Mononuclear cell (primary cell): ENCODE measurements around the gene SLC22A1. TPM values are rescaled to one million over a fixed set of nuclear protein-coding genes. Genes with fewer than 3 reads are reported as not detected.

ENCODE experiments used
- H3K27me3 ChIP-seq: 2 replicates; pipeline ENCODE4 v1.6.0; 2011; ENCODE audit warnings: low read length, control low read depth; ENCODE audit not compliant: insufficient read depth
- H3K4me1 ChIP-seq: 2 replicates; pipeline ENCODE4 v1.5.1; 2011; ENCODE audit warnings: mild to moderate bottlenecking, low read length, control low read depth; ENCODE audit not compliant: insufficient read depth
- H3K4me3 ChIP-seq: 2 replicates; pipeline ENCODE4 v1.5.1; 2011; ENCODE audit warnings: mild to moderate bottlenecking, low read length, moderate library complexity
- H3K9me3 ChIP-seq: 2 replicates; pipeline ENCODE4 v1.5.1; 2011; ENCODE audit warnings: low read depth, mild to moderate bottlenecking, control low read depth, low read length
- total RNA-seq: library from RNA; depleted of rRNA; stranded (reverse); fragments of >200 nt; gene quantifications from one replicate; pipeline ENCODE4 v1.2.3, GENCODE V29; 2012

Gene SLC22A1
- total RNA-seq, 1 donor = 0.21 TPM

- Histone ChIP-seq H3K27me3 (no peaks in the 10 kb centered on the region), H3K4me1 (no peaks in the 10 kb centered on the region), H3K4me3 (no peak overlapping the region), H3K9me3 (peaks cover 33% of the 10 kb centered on the region)
Observed at GRCh38 chr6:160190081-160190480, 68.5 kb downstream of the SLC22A1 start.

- Histone ChIP-seq H3K27me3 (no peaks in the 10 kb centered on the region), H3K9me3 (peaks cover 33% of the 10 kb centered on the region), H3K4me1 (no peaks in the 10 kb centered on the region), H3K4me3 (no peak overlapping the region)
Observed at GRCh38 chr6:160190973-160191372, 69.4 kb downstream of the SLC22A1 start.

- no peak overlapping the region for H3K4me3 ChIP-seq
- H3K27me3 ChIP-seq = no peaks in the 10 kb centered on the region
- H3K9me3 ChIP-seq = peaks cover 33% of the 10 kb centered on the region
- no peaks in the 10 kb centered on the region for H3K4me1 ChIP-seq
Observed at GRCh38 chr6:160192840-160193239, 71.2 kb downstream of the SLC22A1 start.

- Histone ChIP-seq H3K4me3 (no peak overlapping the region), H3K4me1 (no peaks in the 10 kb centered on the region), H3K27me3 (no peaks in the 10 kb centered on the region), H3K9me3 (peaks cover 33% of the 10 kb centered on the region)
Observed at GRCh38 chr6:160194808-160195207, 73.2 kb downstream of the SLC22A1 start.

GRCh38 chr6:160197662-160198061 lies 76.0 kb downstream of the SLC22A1 start:
- H3K4me3 ChIP-seq = no peak overlapping the region
- H3K27me3 ChIP-seq = no peaks in the 10 kb centered on the region
- no peaks in the 10 kb centered on the region for H3K4me1 ChIP-seq
- peaks cover 23% of the 10 kb centered on the region for H3K9me3 ChIP-seq

- Histone ChIP-seq H3K4me3 (no peak overlapping the region), H3K27me3 (no peaks in the 10 kb centered on the region), H3K4me1 (no peaks in the 10 kb centered on the region), H3K9me3 (peaks cover 13% of the 10 kb centered on the region)
Observed at GRCh38 chr6:160198606-160199211, 77.1 kb downstream of the SLC22A1 start.

GRCh38 chr6:160201061-160201460 lies 79.4 kb downstream of the SLC22A1 start:
- Histone ChIP-seq H3K27me3 (no peaks in the 10 kb centered on the region), H3K9me3 (no peaks in the 10 kb centered on the region), H3K4me3 (no peak overlapping the region), H3K4me1 (no peaks in the 10 kb centered on the region)

- no peaks in the 10 kb centered on the region for H3K27me3 ChIP-seq
- H3K4me3 ChIP-seq = no peak overlapping the region
- no peaks in the 10 kb centered on the region for H3K4me1 ChIP-seq
- no peaks in the 10 kb centered on the region for H3K9me3 ChIP-seq
Observed at GRCh38 chr6:160202411-160202810, 80.8 kb downstream of the SLC22A1 start.

- H3K4me3 ChIP-seq = no peak overlapping the region
- H3K27me3 ChIP-seq = no peaks in the 10 kb centered on the region
- H3K4me1 ChIP-seq = no peaks in the 10 kb centered on the region
- H3K9me3 ChIP-seq = no peaks in the 10 kb centered on the region
Observed at GRCh38 chr6:160203076-160203475, 81.5 kb downstream of the SLC22A1 start.

- Histone ChIP-seq H3K4me3 (no peak overlapping the region), H3K9me3 (no peaks in the 10 kb centered on the region), H3K27me3 (no peaks in the 10 kb centered on the region), H3K4me1 (no peaks in the 10 kb centered on the region)
Observed at GRCh38 chr6:160203522-160203921, 81.9 kb downstream of the SLC22A1 start.

- no peak overlapping the region for H3K4me3 ChIP-seq
- no peaks in the 10 kb centered on the region for H3K27me3 ChIP-seq
- no peaks in the 10 kb centered on the region for H3K4me1 ChIP-seq
- no peaks in the 10 kb centered on the region for H3K9me3 ChIP-seq
Observed at GRCh38 chr6:160203953-160204352, 82.3 kb downstream of the SLC22A1 start.

GRCh38 chr6:160204710-160205109 lies 83.1 kb downstream of the SLC22A1 start:
- no peaks in the 10 kb centered on the region for H3K4me1 ChIP-seq
- H3K9me3 ChIP-seq = no peaks in the 10 kb centered on the region

GRCh38 chr6:160207618-160208017 lies 86.0 kb downstream of the SLC22A1 start:
- no peaks in the 10 kb centered on the region for H3K27me3 ChIP-seq
- no peaks in the 10 kb centered on the region for H3K4me1 ChIP-seq
- no peak overlapping the region for H3K4me3 ChIP-seq
- no peaks in the 10 kb centered on the region for H3K9me3 ChIP-seq

More at GRCh38 chr6:160204710-160205109, 83.1 kb downstream of the SLC22A1 start:
- no peaks in the 10 kb centered on the region for H3K27me3 ChIP-seq
- no peak overlapping the region for H3K4me3 ChIP-seq

Other genes with a start within 250 kb of the SLC22A1 start
- gene MAS1, start 230.8 kb upstream of the SLC22A1 start, total RNA-seq = 0.10 TPM
- 49.3 TPM for gene IGF2R, start 152.7 kb upstream of the SLC22A1 start, total RNA-seq
- not detected for gene SLC22A2, start 137.0 kb downstream of the SLC22A1 start, total RNA-seq
- not detected for gene SLC22A3, start 226.6 kb downstream of the SLC22A1 start, total RNA-seq